Hepatocyte (in vitro differentiated cells): Measurements from ENCODE around the gene SLC26A6.

Experiments
- CTCF ChIP-seq: fragments of 200-600 bp; sonication (generic); IDR thresholded peaks from 2 replicates; pipeline ENCODE4 v1.5.1; 2016; ENCODE audit warnings: antibody characterized with exemption, mild to moderate bottlenecking; ENCODE audit not compliant: poor library complexity
- EZH2 ChIP-seq: fragments of 200-600 bp; sonication (generic); IDR thresholded peaks from 2 replicates; pipeline ENCODE4 v1.6.1; 2016; ENCODE audit warnings: antibody characterized with exemption, mild to moderate bottlenecking, borderline replicate concordance
- EZH2phosphoT487 ChIP-seq: fragments of 200-600 bp; sonication (generic); IDR thresholded peaks from one replicate; pipeline ENCODE4 v1.6.1; 2018; ENCODE audit warnings: antibody characterized with exemption, mild to moderate bottlenecking, low read depth, moderate library complexity; ENCODE audit not compliant: unreplicated experiment, severe bottlenecking

GRCh38 chr3:48628277-48629017, 6.8 kb downstream of the SLC26A6 start:
- TF ChIP-seq CTCF: no peak
- TF ChIP-seq EZH2: no peak
- TF ChIP-seq EZH2phosphoT487: no peak
